IMR-90 (cell line): Measurements from ENCODE around the gene NRP1. TPM values are rescaled to one million over a fixed set of nuclear protein-coding genes. Genes with fewer than 3 reads are reported as not detected.

Source experiments
- ATAC-seq: fragments of 200-7000 bp; cut with Tn5 transposase; 2 replicates; pipeline ENCODE4 v1.9.1; 2020; ENCODE audit warnings: low read depth, mild to moderate bottlenecking, moderate library complexity
- BruUV-seq: library from RNA; stranded (reverse); fragments of 400-500 nt; replicated peaks from 2 replicates; lab custom pipeline; 2021; lab: Mats Ljungman, UMichigan
- CTCF ChIA-PET: fragments of 300-600 bp; formaldehyde crosslinking; extraction: SDS; loops from one replicate; lab custom pipeline; 2021; ENCODE audit warnings: antibody characterized with exemption; lab: Yijun Ruan, JAX
- POLR2A ChIA-PET: fragments of 300-600 bp; sonication (Branson Sonifier 250); formaldehyde crosslinking; loops from one replicate; lab custom pipeline; 2022; ENCODE audit warnings: antibody characterized with exemption; ENCODE audit not compliant: unreplicated experiment; lab: Charles Lee
- DNase-seq: peaks from one replicate; pipeline ENCODE4 v3.0.0; 2013
- H2AFZ ChIP-seq: replicated peaks from 2 replicates; pipeline ENCODE3; 2013; ENCODE audit warnings: low read length, mild to moderate bottlenecking; ENCODE audit not compliant: poor library complexity
- H2AK5ac ChIP-seq: 2 replicates; pipeline ENCODE4 v1.6.1; 2013; ENCODE audit warnings: low read depth, low read length, inconsistent platforms
- H2AK9ac ChIP-seq: replicated peaks from 2 replicates; pipeline ENCODE3; 2013; ENCODE audit warnings: mild to moderate bottlenecking, low read depth, low read length, moderate library complexity; ENCODE audit not compliant: poor library complexity
- H2BK120ac ChIP-seq: 2 replicates; pipeline ENCODE4 v1.6.1; 2013; ENCODE audit warnings: low read depth, low read length, inconsistent platforms
- H2BK15ac ChIP-seq: 3 replicates; pipeline ENCODE4 v1.6.1; 2013; ENCODE audit warnings: low read depth, low read length, inconsistent platforms
- H2BK20ac ChIP-seq: 2 replicates; pipeline ENCODE4 v1.6.1; 2013; ENCODE audit warnings: low read depth, mild to moderate bottlenecking, inconsistent platforms, low read length, moderate library complexity
- H2BK5ac ChIP-seq: 2 replicates; pipeline ENCODE4 v1.6.1; 2013; ENCODE audit warnings: mild to moderate bottlenecking, low read depth, low read length, inconsistent platforms; ENCODE audit not compliant: poor library complexity, severe bottlenecking
- H3K14ac ChIP-seq: replicated peaks from 2 replicates; pipeline ENCODE4 v1.6.1; 2013; ENCODE audit warnings: low read depth, low read length, inconsistent platforms
- H3K18ac ChIP-seq: 2 replicates; pipeline ENCODE4 v1.6.1; 2013; ENCODE audit warnings: low read depth, low read length, control low read depth
- H3K23ac ChIP-seq: 2 replicates; pipeline ENCODE4 v1.6.1; 2013; ENCODE audit warnings: low read depth, low read length, inconsistent platforms
- H3K27ac ChIP-seq: 2 replicates; pipeline ENCODE4 v1.5.1; 2013; ENCODE audit warnings: mild to moderate bottlenecking, control low read depth, low read length; ENCODE audit not compliant: insufficient read depth
- H3K27me3 ChIP-seq: 2 replicates; pipeline ENCODE4 v1.6.1; 2013; ENCODE audit warnings: low read length; ENCODE audit not compliant: control insufficient read depth, insufficient read depth
- H3K36me3 ChIP-seq: 2 replicates; pipeline ENCODE4 v1.6.1; 2013; ENCODE audit warnings: low read length, mixed read lengths; ENCODE audit not compliant: control insufficient read depth, insufficient read depth
- H3K4ac ChIP-seq: 2 replicates; pipeline ENCODE4 v1.6.1; 2013; ENCODE audit warnings: low read depth, low read length, inconsistent platforms
- H3K4me1 ChIP-seq: 2 replicates; pipeline ENCODE4 v1.6.1; 2013; ENCODE audit warnings: low read length, mixed read lengths; ENCODE audit not compliant: control insufficient read depth, insufficient read depth
- H3K4me2 ChIP-seq: 2 replicates; pipeline ENCODE4 v1.6.1; 2013; ENCODE audit warnings: low read depth, mild to moderate bottlenecking, control low read depth, low read length, moderate library complexity
- H3K4me3 ChIP-seq: 2 replicates; pipeline ENCODE4 v1.5.1; 2013; ENCODE audit warnings: low read depth, mild to moderate bottlenecking, control low read depth, low read length, moderate library complexity; ENCODE audit not compliant: insufficient read depth
- H3K56ac ChIP-seq: 2 replicates; pipeline ENCODE4 v1.6.1; 2013; ENCODE audit warnings: low read length, inconsistent platforms; ENCODE audit not compliant: insufficient read depth; ENCODE audit errors: extremely low read depth
- H3K79me1 ChIP-seq, 2 experiments: 2 replicates each; pipeline ENCODE4 v1.6.1; 2013; ENCODE audit warnings: low read length in 2 of 2, inconsistent platforms in 1 of 2, low read depth in 1 of 2
- H3K9ac ChIP-seq: 2 replicates; pipeline ENCODE4 v1.6.1; 2013; ENCODE audit warnings: low read depth, low read length, control low read depth
- H3K9me1 ChIP-seq: 2 replicates; pipeline ENCODE4 v1.6.1; 2013; ENCODE audit warnings: low read length, inconsistent platforms; ENCODE audit not compliant: insufficient read depth
- H3K9me3 ChIP-seq: 2 replicates; pipeline ENCODE4 v1.6.1; 2013; ENCODE audit warnings: low read length; ENCODE audit not compliant: control insufficient read depth, insufficient read depth
- H4K20me1 ChIP-seq: 2 replicates; pipeline ENCODE4 v1.6.1; 2013; ENCODE audit warnings: low read length, inconsistent platforms; ENCODE audit not compliant: insufficient read depth
- H4K5ac ChIP-seq: 2 replicates; pipeline ENCODE4 v1.6.1; 2013; ENCODE audit warnings: mild to moderate bottlenecking, low read depth, low read length, control low read depth
- H4K8ac ChIP-seq, 2 experiments: 2 replicates each; pipeline ENCODE4 v1.6.1; 2013; ENCODE audit warnings: low read depth in 2 of 2, low read length in 2 of 2, control low read depth in 1 of 2, inconsistent platforms in 1 of 2
- H4K91ac ChIP-seq: 2 replicates; pipeline ENCODE4 v1.6.1; 2013; ENCODE audit warnings: low read depth, low read length, inconsistent platforms; ENCODE audit not compliant: insufficient read depth
- BHLHE40 ChIP-seq: fragments of 150-350 bp; IDR thresholded peaks from 2 replicates; pipeline ENCODE4 v1.6.1; 2016; ENCODE audit warnings: mild to moderate bottlenecking, low read depth, low read length
- CEBPB ChIP-seq: IDR thresholded peaks from 2 replicates; pipeline ENCODE4 v1.6.1; 2012; ENCODE audit warnings: low read depth, low read length, improper control_type of control experiment
- CHD1 ChIP-seq: IDR thresholded peaks from 2 replicates; pipeline ENCODE4 v1.6.1; 2012; ENCODE audit warnings: low read depth, low read length, improper control_type of control experiment
- ELK1 ChIP-seq: fragments of 150-350 bp; IDR thresholded peaks from 2 replicates; pipeline ENCODE4 v1.6.1; 2016; ENCODE audit warnings: low read depth, mild to moderate bottlenecking, low read length, moderate library complexity, borderline replicate concordance
- FOS ChIP-seq: fragments of 150-350 bp; IDR thresholded peaks from 2 replicates; pipeline ENCODE4 v1.6.1; 2016; ENCODE audit warnings: low read depth, low read length
- MAFK ChIP-seq: IDR thresholded peaks from 2 replicates; pipeline ENCODE4 v1.6.1; 2012; ENCODE audit warnings: low read depth, low read length, improper control_type of control experiment
- MXI1 ChIP-seq: IDR thresholded peaks from 2 replicates; pipeline ENCODE4 v1.6.1; 2012; ENCODE audit warnings: low read depth, mild to moderate bottlenecking, low read length, moderate library complexity, borderline replicate concordance
- NFE2L2 ChIP-seq: fragments of 150-350 bp; IDR thresholded peaks from 2 replicates; pipeline ENCODE4 v1.6.1; 2016; ENCODE audit warnings: low read depth, mild to moderate bottlenecking, low read length
- RAD21 ChIP-seq: IDR thresholded peaks from 2 replicates; pipeline ENCODE4 v1.6.1; 2012; ENCODE audit warnings: low read length, improper control_type of control experiment
- RCOR1 ChIP-seq: IDR thresholded peaks from 2 replicates; pipeline ENCODE4 v1.6.1; 2012; ENCODE audit warnings: mild to moderate bottlenecking, low read length, improper control_type of control experiment; ENCODE audit not compliant: insufficient replicate concordance
- SMC3 ChIP-seq: fragments of 150-350 bp; IDR thresholded peaks from 2 replicates; pipeline ENCODE4 v1.6.1; 2016; ENCODE audit warnings: low read depth, mild to moderate bottlenecking, antibody characterized with exemption, low read length, moderate library complexity
- WGBS, 2 experiments: methylation state at CpG; one replicate each; pipeline versions ENCODE4 v1.1.5 to v1.1.7; 2013; ENCODE audit warnings: missing lambda C conversion rate in 2 of 2; ENCODE audit not compliant: insufficient read length in 1 of 2; ENCODE audit errors: extremely low coverage in 2 of 2; 5-methylcytosine and 5-hydroxymethylcytosine counted together
- dilution Hi-C: fragments of 300-500 bp; cut with HindIII; formaldehyde crosslinking; loops from one replicate; pipeline ENCODE4 v1.14.3; 2018; ENCODE audit warnings: low sequenced_read_pairs; ENCODE audit not compliant: unreplicated experiment
- in situ Hi-C: fragments of 300-500 bp; cut with MboI; formaldehyde crosslinking; loops from 3 replicates; pipeline ENCODE4 v1.14.3; 2019; ENCODE audit warnings: low sequenced_read_pairs, inconsistent platforms, mixed read lengths
- intact Hi-C: fragments of 100-400 bp; cut with micrococcal nuclease; formaldehyde crosslinking; loops from 2 replicates; pipeline ENCODE4 v1.10.0; 2022
- polyA plus RNA-seq, 3 experiments: library from polyadenylated mRNA; depleted of rRNA; stranded (reverse); fragments of >200 nt; gene quantifications; 2 replicates each; pipeline ENCODE4 v1.2.3, GENCODE V29; 2012; ENCODE audit warnings: low replicate concordance in 1 of 3
- total RNA-seq: library from RNA; depleted of rRNA; stranded (reverse); fragments of >200 nt; gene quantifications from 2 replicates; pipeline ENCODE4 v1.2.3, GENCODE V29; 2012
- TF ChIP-seq, protein P1 (sequence below): conservative IDR thresholded peaks from 2 replicates; pipeline ENCODE4 v1.5.1; 2012; ENCODE audit warnings: mild to moderate bottlenecking, low read depth, low read length, improper control_type of control experiment

Gene NRP1
- total and polyA plus RNA-seq, 2 of the 4 experiments (the other 2 are of a cell fraction), result 108 to 227 TPM

DNA sequence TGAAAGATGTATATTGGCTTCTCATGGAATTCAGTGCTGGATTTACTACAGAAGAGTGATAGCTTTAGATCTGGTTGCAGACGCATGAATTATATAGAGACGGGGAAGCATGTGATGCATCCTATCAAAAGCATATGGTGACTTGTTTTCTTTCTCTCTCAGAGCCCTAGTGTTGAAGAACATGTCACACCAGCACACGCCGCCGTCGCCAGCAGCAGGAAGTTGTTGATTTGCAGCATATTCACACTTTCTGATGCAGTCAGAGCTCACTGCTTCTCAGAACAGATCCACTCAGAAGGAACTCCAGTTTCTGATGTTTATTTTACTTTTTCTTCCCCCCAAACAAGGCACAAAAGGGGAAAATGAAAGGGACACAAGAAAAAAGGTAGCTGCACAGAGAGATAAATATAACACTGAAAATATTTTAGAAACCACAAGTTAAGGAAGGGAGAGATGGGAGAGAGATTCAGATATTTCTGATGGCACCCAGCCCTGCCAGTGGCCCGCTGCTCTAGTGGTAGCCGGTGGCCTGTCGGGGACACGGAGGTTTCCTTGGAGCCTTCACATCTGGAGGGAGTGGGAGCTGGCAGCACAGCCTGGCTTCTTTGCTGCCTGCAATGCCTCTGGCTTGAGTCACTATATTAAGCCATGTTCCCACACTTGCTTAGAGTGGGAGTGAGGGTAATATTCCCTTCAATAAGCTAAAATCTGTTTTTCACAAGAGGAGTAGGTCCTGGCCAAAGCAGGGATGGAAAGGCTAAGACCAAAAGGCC, 123.2 kb downstream of the NRP1 start (continued):
- TF ChIP-seq ELK1 (no peak), FOS (no peak)

GRCh38 chr10:33209802-33210201, 124.7 kb downstream of the NRP1 start:
- Histone ChIP-seq H2BK15ac (no peak overlapping the region), H2BK20ac (no peak overlapping the region), H3K23ac (no peak overlapping the region), H3K18ac (no peak overlapping the region; the same call in 1 of the 2 replicates), H3K14ac (no peak overlapping the region), H3K9me3 (no peaks in the 10 kb centered on the region), H3K27me3 (no peaks in the 10 kb centered on the region), H3K4me2 (no peak overlapping the region), H3K4me1 (peaks cover 17% of the 10 kb centered on the region), H4K20me1 (no peaks in the 10 kb centered on the region; the same call in 1 of the 2 replicates), H2BK5ac (no peak overlapping the region), H2BK120ac (no peak overlapping the region), H2AFZ (no peak overlapping the region), H3K56ac (no peak overlapping the region), H3K27ac (no peak overlapping the region), H3K4ac (no peak overlapping the region), H2AK5ac (no peak overlapping the region), H4K8ac (no peak overlapping the region; a peak in 1 of 4 replicates), H3K79me1 (peaks cover 14 to 41% of the 10 kb centered on the region in 2 experiments; a peak in 3 of 4 replicates), H3K36me3 (peaks cover 29% of the 10 kb centered on the region), H4K91ac (no peak overlapping the region), H3K9ac (no peak overlapping the region), H4K5ac (no peak overlapping the region), H2AK9ac (no peak overlapping the region), H3K9me1 (peaks cover 9% of the 10 kb centered on the region), H3K4me3 (no peak overlapping the region)
- intact Hi-C loops, result no loop called here
- CTCF ChIA-PET, result no interaction called here
- ATAC-seq (no peak), DNase-seq (no peak)
- in situ Hi-C loops, result no loop called here
- no TSS peak for BruUV-seq
- WGBS, 2 experiments, result 100% methylated on average over 1 of the region's 3 CpGs; no CpG with 5 or more reads in 1 of the 2 experiments
- POLR2A ChIA-PET, result no interaction called here
- dilution Hi-C loops, result no loop called here
- TF ChIP-seq RAD21 (no peak), FOS (no peak), MAFK (no peak), CHD1 (no peak), ELK1 (no peak), SMC3 (no peak), NFE2L2 (no peak), MXI1 (no peak), BHLHE40 (no peak), CEBPB (no peak), RCOR1 (no peak)
- TF ChIP-seq, protein P1, sequence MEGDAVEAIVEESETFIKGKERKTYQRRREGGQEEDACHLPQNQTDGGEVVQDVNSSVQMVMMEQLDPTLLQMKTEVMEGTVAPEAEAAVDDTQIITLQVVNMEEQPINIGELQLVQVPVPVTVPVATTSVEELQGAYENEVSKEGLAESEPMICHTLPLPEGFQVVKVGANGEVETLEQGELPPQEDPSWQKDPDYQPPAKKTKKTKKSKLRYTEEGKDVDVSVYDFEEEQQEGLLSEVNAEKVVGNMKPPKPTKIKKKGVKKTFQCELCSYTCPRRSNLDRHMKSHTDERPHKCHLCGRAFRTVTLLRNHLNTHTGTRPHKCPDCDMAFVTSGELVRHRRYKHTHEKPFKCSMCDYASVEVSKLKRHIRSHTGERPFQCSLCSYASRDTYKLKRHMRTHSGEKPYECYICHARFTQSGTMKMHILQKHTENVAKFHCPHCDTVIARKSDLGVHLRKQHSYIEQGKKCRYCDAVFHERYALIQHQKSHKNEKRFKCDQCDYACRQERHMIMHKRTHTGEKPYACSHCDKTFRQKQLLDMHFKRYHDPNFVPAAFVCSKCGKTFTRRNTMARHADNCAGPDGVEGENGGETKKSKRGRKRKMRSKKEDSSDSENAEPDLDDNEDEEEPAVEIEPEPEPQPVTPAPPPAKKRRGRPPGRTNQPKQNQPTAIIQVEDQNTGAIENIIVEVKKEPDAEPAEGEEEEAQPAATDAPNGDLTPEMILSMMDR, result no peak
